A549 (cell line): ENCODE data around the gene COX19.
"Not testable (repeated sequence)": the region's sequence is repeated elsewhere in the genome, so short reads cannot be mapped to it uniquely, and the experiment has no call there.

ENCODE experiments used
- HOXA7 ChIP-seq: fragments of 250-450 bp; sonication (Bioruptor Pico); IDR thresholded peaks from 2 replicates; pipeline ENCODE4 v1.5.0; 2020; ENCODE audit warnings: mild to moderate bottlenecking, moderate library complexity
- RFX5 ChIP-seq: fragments of 450-650 bp; IDR thresholded peaks from 2 replicates; pipeline ENCODE4 v1.7.1; 2014; ENCODE audit warnings: antibody characterized with exemption, mild to moderate bottlenecking, moderate library complexity
- TF ChIP-seq, protein P1 (sequence below): fragments of >200 bp; sonication (Bioruptor Twin); formaldehyde crosslinking; IDR thresholded peaks from 3 replicates; pipeline ENCODE4 v1.5.1; 2016

DNA sequence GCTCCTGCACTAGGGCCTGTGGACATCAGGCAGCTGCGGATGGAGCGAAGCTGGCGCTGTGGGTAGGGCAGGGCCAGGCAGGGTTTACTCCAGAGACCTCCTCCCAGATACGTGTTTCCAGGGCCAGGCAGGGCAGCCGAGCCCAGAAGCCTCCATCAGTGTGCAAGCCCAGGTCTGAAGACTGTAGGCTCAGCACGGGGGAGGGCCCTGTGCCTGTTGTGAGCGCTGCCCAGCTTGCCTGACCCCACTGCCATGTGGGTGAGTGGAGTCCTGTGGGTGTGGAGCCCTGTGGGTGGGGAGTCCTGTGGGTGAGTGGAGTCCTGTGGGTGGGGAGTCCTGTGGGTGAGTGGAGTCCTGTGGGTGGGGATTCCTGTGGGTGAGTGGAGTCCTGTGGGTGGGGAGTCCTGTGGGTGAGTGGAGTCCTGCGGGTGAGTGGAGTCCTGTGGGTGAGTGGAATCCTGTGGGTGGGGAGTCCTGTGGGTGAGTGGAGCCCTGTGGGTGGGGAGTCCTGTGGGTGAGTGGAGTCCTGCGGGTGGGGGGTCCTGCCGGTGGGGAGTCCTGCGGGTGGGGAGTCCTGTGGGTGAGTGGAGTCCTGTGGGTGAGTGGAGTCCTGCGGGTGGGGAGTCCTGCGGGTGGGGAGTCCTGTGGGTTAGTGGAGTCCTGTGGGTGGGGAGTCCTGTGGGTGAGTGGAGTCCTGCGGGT lies 25.9 kb upstream of the COX19 start:
- TF ChIP-seq RFX5; HOXA7 (CRISPR knock-in tag): not testable (repeated sequence)
- TF ChIP-seq, protein P1, sequence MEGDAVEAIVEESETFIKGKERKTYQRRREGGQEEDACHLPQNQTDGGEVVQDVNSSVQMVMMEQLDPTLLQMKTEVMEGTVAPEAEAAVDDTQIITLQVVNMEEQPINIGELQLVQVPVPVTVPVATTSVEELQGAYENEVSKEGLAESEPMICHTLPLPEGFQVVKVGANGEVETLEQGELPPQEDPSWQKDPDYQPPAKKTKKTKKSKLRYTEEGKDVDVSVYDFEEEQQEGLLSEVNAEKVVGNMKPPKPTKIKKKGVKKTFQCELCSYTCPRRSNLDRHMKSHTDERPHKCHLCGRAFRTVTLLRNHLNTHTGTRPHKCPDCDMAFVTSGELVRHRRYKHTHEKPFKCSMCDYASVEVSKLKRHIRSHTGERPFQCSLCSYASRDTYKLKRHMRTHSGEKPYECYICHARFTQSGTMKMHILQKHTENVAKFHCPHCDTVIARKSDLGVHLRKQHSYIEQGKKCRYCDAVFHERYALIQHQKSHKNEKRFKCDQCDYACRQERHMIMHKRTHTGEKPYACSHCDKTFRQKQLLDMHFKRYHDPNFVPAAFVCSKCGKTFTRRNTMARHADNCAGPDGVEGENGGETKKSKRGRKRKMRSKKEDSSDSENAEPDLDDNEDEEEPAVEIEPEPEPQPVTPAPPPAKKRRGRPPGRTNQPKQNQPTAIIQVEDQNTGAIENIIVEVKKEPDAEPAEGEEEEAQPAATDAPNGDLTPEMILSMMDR: not testable (repeated sequence)
